Stimulated activated CD8-positive, alpha-beta memory T cell treated with anti-CD3 and anti-CD28 coated beads, Interleukin-7, amount 100 ng/mL, for 1 hour (primary cell): ENCODE measurements around the gene NXNL2.

Experiments used
- DNase-seq, 2 donors: peaks; one replicate each; pipeline ENCODE4 v3.0.0-alpha.2; 2020; ENCODE audit warnings: low read depth in 2 of 2

NXNL2 gene

DNA sequence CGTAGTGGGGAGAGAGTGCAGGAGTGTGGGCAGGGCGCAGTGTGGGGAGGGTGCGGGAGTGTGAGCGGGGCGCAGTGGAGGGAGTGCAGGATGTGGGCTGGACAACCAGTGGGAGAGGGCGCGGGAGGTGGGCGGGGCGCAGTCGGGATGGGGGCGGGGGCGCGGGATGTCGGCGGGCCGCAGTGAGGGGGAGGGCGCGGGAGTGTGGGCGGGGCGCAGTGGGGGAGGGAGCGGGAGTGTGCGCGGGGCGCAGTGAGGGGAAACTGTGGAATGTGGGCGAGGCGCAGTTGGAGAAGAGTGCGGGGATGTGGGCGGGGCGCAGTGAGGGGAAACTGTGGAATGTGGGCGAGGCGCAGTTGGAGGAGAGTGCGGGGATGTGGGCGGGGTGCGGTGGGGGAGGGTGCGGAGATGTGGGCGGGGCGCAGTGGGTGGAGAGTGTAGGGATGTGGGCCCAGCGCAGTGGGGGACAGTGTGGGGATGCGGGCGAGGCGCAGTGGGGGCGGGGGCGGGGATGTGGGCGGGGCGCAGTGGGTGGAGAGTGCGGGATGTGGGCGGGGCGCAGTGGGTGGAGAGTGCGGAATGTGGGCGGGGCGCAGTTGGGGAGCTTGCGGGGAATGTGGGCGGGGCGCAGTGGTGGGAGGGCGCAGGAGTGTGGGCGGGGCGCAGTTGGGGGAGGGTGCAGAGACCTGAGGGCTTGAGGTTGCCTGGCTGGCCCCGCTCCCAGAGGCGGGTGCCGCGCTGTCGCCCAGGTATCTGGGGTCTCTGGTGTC is at the start of gene NXNL2:
NXNL2 (plus strand) TSS at position 723 of the 770 bp plus-strand sequence. CDS start 257 bp downstream, outside the sequence.
- peak in 1 of 2 donors; percentile 25 for DNase-seq

DNA sequence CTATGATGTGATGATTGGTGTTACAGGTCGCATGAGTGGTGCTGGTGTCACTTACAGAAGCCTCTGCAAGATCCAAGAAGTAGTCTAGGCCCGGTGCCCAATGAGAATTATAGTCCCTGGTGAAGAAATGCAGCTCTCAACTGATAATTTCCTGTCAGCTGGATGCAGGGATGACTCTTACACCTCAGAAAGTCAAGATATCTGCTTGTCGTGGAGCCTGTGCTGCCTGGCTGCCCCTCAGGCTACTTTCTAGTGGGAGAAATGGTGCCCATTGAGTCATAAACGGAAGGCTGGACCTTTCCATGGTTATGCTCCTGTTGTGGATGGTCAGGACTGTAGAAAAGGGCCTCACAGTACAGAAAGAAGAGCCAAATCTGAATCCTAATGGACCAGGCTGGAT is 46.8 kb upstream of the NXNL2 start:
- DNase-seq = no peak

GRCh38 chr9:88494983-88495721 is 39.8 kb upstream of the NXNL2 start:
- DNase-seq = no peak

DNA sequence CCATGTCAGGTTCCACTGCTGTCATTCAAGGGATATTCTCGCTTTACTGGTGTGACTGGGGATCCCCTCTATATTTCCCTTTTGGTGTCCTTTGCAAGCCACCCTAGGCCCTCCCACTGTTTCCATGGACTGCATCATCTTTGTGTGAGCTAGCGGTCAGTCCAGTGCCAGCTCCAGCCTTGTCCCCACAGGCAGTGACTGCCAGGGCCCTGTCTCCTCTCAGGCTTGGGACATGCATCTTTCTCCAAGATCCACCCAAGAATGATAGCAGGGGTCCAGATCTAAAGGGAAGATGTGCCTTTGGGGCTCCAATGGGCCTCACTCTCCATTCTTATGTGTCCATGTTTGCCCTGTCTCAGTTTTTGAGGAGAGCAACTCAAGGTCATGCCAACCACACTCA is 37.8 kb upstream of the NXNL2 start:
- DNase-seq = no peak

DNA sequence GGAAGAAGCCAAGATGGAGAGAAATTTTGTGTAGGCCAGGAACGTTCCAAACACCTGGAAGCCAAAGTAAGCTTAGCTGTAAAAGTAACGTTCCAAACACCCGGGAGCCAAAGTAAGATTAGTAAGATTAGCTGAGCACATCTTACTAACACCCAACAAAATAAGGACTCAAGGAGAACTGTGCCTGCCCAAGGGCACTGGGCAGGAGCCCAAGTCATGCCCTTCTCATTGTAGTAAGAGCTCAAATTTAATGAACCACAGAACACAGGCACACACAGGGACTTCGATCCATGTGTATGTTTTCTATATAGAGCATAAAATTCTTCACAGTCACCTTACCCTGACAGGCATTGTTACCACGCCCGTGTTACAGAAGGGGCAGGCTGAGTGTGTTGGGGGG is 36.1 kb upstream of the NXNL2 start:
- no peak for DNase-seq

- DNase-seq = no peak
These were observed 33.9 kb upstream of the NXNL2 start for GRCh38 chr9:88501086-88501485.

DNA sequence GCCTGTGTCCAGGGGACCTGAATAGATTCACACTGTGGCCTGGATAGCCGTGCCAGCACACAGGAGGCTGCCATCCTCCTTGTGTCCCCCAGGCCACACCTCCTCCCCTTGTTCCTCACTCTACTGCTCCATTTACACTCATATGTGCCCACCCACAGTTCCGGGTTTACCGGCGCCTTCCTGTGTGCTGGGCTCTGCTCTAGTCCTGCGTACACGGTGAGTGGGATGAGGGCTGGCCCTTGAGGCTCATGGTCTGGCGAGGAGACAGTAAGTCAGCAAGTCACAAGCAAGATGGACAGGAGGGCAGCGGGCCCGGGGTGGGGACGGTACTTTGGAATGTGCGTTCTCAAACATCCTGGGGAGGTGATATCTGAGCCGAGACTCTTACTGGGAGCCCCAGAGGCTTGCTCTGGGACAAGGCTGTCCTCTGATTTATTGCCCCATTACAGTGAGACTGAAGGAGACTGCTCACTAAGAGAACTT is 32.4 kb upstream of the NXNL2 start:
- no peak for DNase-seq

GRCh38 chr9:88503081-88503844 is 31.7 kb upstream of the NXNL2 start:
- no peak for DNase-seq

DNA sequence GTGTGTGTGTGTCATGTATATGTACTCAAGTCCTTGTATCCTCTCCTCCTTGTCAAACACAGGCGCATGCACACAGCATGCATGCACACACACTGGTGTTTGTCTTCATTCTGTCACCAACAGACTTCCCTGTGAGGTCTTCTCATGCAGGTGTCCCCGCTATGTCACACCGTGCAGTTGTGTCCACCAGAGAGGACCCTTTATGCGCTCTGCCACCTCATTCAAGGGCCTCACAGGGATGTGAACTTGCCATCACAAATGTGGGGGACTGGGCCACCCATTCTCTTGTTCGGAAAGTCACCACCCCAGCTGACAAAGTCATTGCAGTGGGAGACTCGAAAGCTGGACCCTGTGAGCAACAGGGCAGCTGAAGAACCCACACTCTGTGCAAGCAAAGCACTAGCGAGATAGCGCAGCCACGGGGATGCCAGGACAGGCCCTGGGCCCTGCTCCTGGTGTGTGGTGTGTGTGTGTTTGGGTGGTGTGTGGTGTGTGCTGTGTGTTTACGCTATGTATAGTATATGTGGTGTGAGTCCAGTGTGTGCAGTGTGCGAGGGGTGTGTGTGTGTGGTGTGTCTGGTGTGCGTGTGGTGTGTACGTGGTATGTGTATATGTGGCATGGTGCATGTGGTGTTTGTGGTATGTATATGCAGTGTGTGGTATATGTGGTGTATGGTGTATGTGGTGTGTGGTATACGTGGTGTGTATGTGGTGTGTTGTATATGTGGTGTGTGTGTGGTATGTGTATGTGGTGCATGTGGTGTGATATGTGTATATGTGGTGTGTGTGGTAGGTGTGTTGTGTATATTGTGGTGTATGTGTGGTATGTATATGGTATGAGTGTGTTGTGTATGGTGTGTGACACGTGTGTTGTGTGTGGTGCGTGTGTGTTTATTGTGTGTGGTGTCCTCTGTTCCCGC is 30.9 kb upstream of the NXNL2 start:
- no peak for DNase-seq

GRCh38 chr9:88508326-88508725 is 26.7 kb upstream of the NXNL2 start:
- no peak for DNase-seq

DNA sequence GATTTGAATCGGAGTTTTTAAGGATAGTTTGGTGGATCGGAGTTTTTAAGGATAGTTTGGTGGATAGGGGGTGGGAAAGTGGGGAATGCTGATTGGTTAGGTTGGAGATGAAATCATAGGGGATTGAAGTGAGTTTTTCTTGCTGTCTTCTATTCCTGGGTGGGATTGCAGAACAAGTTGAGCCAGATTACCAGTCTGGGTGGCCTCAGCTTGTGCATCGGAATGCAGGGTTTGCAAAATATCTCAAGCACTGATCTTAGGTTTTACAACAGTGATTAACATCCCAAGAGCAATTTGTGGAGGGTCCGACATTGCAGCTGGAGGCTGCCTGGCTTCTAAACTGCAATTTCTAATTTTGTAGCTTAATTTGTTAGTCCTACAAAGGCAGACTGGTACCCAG is 23.1 kb upstream of the NXNL2 start:
- no peak for DNase-seq

DNA sequence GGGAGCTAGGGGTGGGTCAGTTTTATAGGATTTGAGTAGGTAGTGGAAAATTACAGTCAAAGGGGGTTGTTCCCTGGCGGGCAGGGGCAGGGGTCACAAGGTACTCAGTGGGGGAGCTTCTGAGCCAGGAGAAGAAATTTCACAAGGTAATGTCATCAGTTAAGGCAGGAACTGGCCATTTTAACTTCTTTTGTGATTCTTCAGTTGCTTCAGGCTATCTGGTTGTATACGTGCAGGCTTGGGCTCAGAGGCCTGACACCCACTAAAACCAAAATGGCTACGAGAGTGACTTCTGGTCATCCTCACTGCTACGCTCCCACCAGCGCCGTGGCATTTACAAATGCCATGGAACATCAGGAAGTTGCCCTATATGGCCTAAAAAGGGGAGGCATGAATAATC is 20.7 kb upstream of the NXNL2 start:
- DNase-seq = no peak

GRCh38 chr9:88521308-88521707 is 13.7 kb upstream of the NXNL2 start:
- DNase-seq = no peak

DNA sequence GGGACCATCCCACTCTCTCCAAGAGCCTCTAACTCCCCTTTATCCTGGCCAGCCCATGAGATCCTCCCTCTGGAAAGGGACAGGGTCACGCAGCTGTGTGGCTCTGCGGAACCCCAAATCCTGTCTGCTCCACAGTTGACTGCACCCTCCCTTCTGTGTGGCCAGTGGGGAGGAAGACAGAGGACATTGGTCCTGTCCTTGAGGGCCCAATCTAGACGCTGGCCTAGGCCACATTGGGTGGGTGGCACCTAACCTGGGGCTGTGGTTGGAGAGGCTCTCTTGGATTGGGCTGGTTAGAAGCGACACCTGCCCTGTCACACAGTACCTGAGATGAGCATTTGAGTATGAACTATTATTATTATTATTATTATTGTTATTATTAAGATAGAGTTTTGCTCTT is 12.6 kb upstream of the NXNL2 start:
- no peak for DNase-seq

DNA sequence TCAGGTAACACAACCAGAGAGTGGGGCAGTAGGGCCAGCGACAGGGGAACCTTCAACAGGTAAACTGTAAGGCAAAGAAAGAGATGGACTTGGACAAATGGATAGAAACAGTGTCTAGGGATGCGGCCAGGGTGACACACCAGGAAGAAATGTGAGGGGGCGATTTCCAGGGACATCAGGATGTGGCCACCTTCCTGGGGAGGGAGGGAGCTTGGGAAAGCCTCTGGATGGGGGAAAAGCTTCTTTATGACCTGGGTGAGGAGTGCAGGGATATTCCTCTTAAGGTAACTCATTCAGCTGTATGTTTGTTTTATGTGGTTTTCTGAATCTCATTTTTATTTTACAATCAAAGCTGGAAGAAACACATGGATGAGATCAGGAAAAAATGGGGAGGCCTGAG is 11.9 kb upstream of the NXNL2 start:
- DNase-seq = no peak

DNA sequence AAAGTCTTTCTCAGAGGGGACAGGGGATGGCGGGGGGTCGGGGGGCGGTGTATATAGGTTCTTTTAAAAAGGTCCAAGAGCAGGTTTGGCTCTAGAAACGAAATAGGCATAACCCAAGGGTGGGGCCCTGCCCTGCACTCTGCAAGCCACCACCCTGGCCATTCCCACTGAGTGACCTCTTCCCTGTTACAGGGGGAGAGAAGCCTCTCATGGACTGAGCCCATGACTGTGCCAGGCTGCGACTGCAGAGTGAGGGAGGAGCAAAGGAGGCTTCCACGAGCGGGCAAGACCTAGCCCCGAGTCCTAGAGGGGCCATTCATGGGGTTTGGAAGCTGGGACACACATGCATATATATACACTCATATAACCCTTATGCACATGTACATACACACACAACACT is 10.1 kb upstream of the NXNL2 start:
- no peak for DNase-seq

DNA sequence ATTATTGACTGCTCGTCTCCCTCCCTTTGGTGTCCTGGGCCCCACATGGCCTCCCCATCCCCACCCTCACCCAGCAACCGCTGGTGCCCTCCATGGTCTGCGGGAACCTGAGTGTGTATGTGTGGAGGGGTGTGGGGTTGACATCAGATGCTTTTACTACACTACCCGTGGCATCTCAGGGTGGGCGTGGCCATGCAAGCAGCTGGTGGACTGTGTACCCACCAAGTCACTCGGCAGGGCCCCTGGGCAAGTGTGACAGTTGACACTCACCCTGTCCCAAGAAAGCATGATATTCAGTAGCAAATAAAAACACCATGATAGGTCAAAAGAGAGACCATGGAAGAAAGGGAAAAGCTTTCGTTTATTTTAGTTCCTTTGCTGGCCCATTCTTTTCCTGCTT is 7.4 kb upstream of the NXNL2 start:
- no peak for DNase-seq

- DNase-seq = no peak
These were observed 6.7 kb upstream of the NXNL2 start for GRCh38 chr9:88528080-88528790.

DNA sequence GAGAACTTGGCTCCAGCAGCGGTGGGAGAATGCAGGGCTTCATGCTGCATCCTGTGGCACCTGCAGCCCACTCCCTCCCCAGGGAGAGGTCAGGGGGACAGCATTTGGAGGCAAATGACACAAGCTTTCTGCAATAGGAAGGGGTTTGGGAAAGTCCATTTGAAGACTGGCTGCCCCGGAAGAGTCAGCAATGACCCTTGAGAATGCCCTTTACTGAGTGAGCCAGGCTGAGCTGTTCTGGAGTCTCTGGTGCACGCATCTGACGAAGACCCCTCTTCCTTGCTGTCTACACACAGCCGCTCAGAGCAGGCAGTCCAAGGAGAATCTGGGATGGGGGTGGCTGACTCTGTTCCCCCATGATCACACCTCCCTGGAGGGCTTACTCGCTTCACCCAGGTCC is 5.5 kb upstream of the NXNL2 start:
- no peak for DNase-seq

DNA sequence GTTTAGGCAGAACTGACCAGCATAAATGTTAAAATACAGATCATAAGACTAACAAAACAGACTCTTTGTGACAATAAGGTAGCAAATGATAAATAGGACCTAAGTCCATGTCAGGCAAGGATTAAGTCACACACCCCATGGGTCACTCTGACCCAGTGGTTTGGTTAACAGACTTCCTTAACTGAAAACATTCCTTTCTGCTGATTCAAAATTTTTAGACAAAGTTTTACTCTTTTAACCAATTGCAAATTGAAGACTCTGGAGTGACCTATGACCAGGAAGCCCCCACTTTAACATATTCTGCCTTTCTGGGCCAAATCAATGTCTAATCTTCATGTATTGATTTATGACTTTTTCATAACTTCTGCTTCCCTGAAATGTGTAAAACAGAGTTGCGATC is 4.9 kb upstream of the NXNL2 start:
- no peak for DNase-seq
